OCI-LY3 (cell line): Measurements from ENCODE around the gene DIPK1C.

ENCODE experiments used
- H2AFZ ChIP-seq: fragments of 200-600, 300-600 bp; shearing (Covaris generic); 2 replicates; pipeline ENCODE4 v1.6.0; 2014; ENCODE audit warnings: antibody characterized with exemption, low read depth, low read length
- H3K27ac ChIP-seq: fragments of 200-600, 300-600 bp; sonication (generic); 2 replicates; pipeline ENCODE4 v1.5.1; 2014; ENCODE audit warnings: mild to moderate bottlenecking, low read length, moderate library complexity, mixed read lengths
- H3K27me3 ChIP-seq: fragments of 200-600, 300-600 bp; sonication (generic); 2 replicates; pipeline ENCODE4 v1.6.1; 2014; ENCODE audit warnings: low read depth, low read length, mixed read lengths
- H3K36me3 ChIP-seq: fragments of 200-600, 300-600 bp; sonication (generic); replicated peaks from 2 replicates; pipeline ENCODE3; 2014; ENCODE audit warnings: low read depth, low read length, mixed read lengths
- H3K4me1 ChIP-seq: fragments of 300-600, 200-600 bp; sonication (generic); 2 replicates; pipeline ENCODE4 v1.6.1; 2014; ENCODE audit warnings: low read length, mixed read lengths
- H3K4me2 ChIP-seq: fragments of 200-600, 300-600 bp; sonication (generic); 2 replicates; pipeline ENCODE4 v1.6.1; 2014; ENCODE audit warnings: low read length, mixed read lengths
- H3K4me3 ChIP-seq: fragments of 300-600, 200-600 bp; sonication (generic); 2 replicates; pipeline ENCODE4 v1.5.1; 2014; ENCODE audit warnings: antibody characterized with exemption, mild to moderate bottlenecking, low read length, moderate library complexity
- H3K79me2 ChIP-seq: fragments of 300-600, 200-600 bp; shearing (Covaris generic); 2 replicates; pipeline ENCODE4 v1.6.1; 2014; ENCODE audit warnings: mild to moderate bottlenecking, low read length, mixed read lengths
- H3K9ac ChIP-seq: fragments of 300-600, 200-600 bp; shearing (Covaris generic); 2 replicates; pipeline ENCODE4 v1.6.0; 2014; ENCODE audit warnings: mild to moderate bottlenecking, low read length, moderate library complexity
- H3K9me3 ChIP-seq: fragments of 200-600, 300-600 bp; shearing (Covaris generic); 2 replicates; pipeline ENCODE4 v1.6.1; 2014; ENCODE audit warnings: low read length, mixed read lengths; ENCODE audit not compliant: insufficient read depth
- H4K20me1 ChIP-seq: fragments of 200-600, 300-600 bp; sonication (generic); 2 replicates; pipeline ENCODE4 v1.6.1; 2016; ENCODE audit warnings: low read length, mixed read lengths; ENCODE audit not compliant: insufficient read depth
- CTCF ChIP-seq: fragments of 200-600, 300-600 bp; sonication (generic); IDR thresholded peaks from 2 replicates; pipeline ENCODE4 v1.5.1; 2014; ENCODE audit warnings: antibody characterized with exemption, low read length, low read depth
- EZH2phosphoT487 ChIP-seq: fragments of 200-600 bp; shearing (Covaris generic); IDR thresholded peaks from 2 replicates; pipeline ENCODE4 v1.6.1; 2018; ENCODE audit warnings: antibody characterized with exemption, mixed run types, low read depth

The DIPK1C gene

DNA sequence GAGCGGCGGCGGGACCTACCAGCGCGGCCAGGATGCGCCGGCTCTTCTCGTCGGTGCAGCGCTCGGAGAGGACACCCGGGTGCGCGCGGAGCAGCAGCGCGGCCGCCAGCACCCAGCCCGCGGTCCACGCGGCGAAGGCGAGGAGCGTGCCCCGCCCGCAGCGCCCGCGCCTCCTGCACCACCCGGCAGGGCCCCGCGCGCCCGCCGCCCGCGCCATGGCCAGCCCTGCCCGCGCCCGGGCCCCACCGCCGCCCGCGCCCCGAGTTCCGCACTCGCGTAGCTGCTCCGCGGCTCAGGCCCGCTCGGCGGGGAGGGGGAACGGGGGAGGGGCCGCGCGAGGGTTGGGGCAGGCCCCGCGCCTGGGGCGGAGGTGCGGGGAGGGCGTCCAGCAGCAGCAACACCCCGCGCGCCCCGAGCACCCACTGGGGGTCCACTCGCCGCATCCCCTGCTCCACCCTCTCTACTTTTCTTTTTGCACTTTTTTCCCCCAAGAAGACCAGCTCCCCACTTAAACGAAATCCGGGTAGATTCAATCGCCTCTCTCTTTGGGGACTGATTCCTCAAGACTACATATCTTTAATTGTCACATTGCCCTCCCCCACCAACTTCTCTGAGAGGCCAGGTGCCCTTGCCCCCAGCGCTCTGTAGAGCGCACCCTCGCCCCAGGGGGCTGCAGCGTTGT is at the start of gene DIPK1C:
DIPK1C (minus strand) TSS at position 266 of the 682 bp plus-strand sequence; CDS start at position 217, 49 bp downstream.
- H3K27ac ChIP-seq = no peak within 1 kb of the TSS
- TF ChIP-seq CTCF = no peak
- TF ChIP-seq EZH2phosphoT487 = no peak
- H3K36me3 ChIP-seq = no peaks in the 10 kb centered on the region
- no peaks in the 10 kb centered on the region for H3K4me1 ChIP-seq
- no peaks in the 10 kb centered on the region for H3K79me2 ChIP-seq
- H3K4me3 ChIP-seq = no peak within 1 kb of the TSS
- no peak within 1 kb of the TSS for H3K9ac ChIP-seq
- H3K4me2 ChIP-seq = no peak within 1 kb of the TSS
- H3K27me3 ChIP-seq = peaks cover 11% of the 10 kb centered on the region
- no peak within 1 kb of the TSS for H2AFZ ChIP-seq
- no peaks in the 10 kb centered on the region for H3K9me3 ChIP-seq
- no peaks in the 10 kb centered on the region for H4K20me1 ChIP-seq

- Histone ChIP-seq H3K4me1 (no peaks in the 10 kb centered on the region), H4K20me1 (no peaks in the 10 kb centered on the region), H3K36me3 (peaks cover 76% of the 10 kb centered on the region), H3K27ac (no peak overlapping the region), H3K9ac (no peak overlapping the region), H3K79me2 (peaks cover 19% of the 10 kb centered on the region), H2AFZ (no peak overlapping the region), H3K4me2 (no peak overlapping the region), H3K27me3 (no peaks in the 10 kb centered on the region), H3K9me3 (no peaks in the 10 kb centered on the region), H3K4me3 (no peak overlapping the region)
- TF ChIP-seq CTCF (no peak), EZH2phosphoT487 (no peak)
Measured at GRCh38 chr18:74506448-74507084, 49.5 kb upstream of the DIPK1C start.

DNA sequence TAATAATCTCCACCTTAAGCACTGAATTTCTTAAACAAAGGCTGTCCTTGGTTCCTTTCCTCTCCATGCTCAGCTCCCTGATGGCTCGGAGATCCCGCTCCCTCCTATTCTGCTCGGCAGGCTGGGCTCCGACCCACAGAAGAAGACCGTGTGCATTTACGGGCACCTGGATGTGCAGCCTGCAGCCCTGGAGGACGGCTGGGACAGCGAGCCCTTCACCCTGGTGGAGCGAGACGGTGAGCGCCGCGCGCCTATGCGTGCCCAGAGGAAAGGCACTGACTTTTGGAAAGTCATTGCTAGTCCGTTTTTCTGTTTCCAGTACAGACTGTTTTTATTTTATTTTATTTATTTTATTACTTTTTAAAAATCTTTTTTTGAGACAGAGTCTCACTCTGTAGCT is 48.7 kb upstream of the DIPK1C start:
- H3K4me3 ChIP-seq = no peak overlapping the region
- H3K4me1 ChIP-seq = peaks cover 7% of the 10 kb centered on the region
- no peak overlapping the region for H2AFZ ChIP-seq
- H3K79me2 ChIP-seq = peaks cover 27% of the 10 kb centered on the region
- no peak overlapping the region for H3K27ac ChIP-seq
- no peaks in the 10 kb centered on the region for H4K20me1 ChIP-seq
- no peaks in the 10 kb centered on the region for H3K27me3 ChIP-seq
- H3K9ac ChIP-seq = no peak overlapping the region
- H3K36me3 ChIP-seq = peaks cover 79% of the 10 kb centered on the region
- no peaks in the 10 kb centered on the region for H3K9me3 ChIP-seq
- TF ChIP-seq EZH2phosphoT487 = no peak
- TF ChIP-seq CTCF = no peak
- no peak overlapping the region for H3K4me2 ChIP-seq

DNA sequence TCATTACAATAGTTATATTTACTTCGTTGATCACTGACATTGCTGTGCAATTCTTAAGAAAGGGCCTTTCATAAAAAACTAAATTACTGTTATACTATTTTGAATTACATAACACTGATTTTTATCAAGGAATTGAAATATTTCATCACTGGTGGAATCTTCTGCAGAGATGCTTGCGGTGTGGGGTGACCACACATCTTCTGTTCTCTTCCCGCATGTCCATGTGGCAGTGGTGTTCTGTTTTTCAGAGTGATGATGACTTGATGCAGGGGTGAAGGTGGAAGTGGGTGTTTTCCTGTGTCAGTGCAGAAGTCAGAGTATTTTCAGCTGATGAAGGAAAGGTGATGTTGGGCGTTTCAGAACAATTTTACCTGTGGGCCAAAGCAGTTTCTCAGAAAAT is 46.0 kb upstream of the DIPK1C start:
- TF ChIP-seq EZH2phosphoT487 = no peak
- no peak for TF ChIP-seq CTCF
- no peak overlapping the region for H3K27ac ChIP-seq
- H3K4me1 ChIP-seq = peaks cover 30% of the 10 kb centered on the region
- no peak overlapping the region for H3K4me3 ChIP-seq
- no peak overlapping the region for H2AFZ ChIP-seq
- H3K9me3 ChIP-seq = no peaks in the 10 kb centered on the region
- H3K4me2 ChIP-seq = no peak overlapping the region
- H4K20me1 ChIP-seq = no peaks in the 10 kb centered on the region
- peaks cover 52% of the 10 kb centered on the region for H3K79me2 ChIP-seq
- H3K9ac ChIP-seq = no peak overlapping the region
- peaks cover 59% of the 10 kb centered on the region for H3K36me3 ChIP-seq
- H3K27me3 ChIP-seq = no peaks in the 10 kb centered on the region
